ENCODE measurements around the gene ARMC3.
"Not testable (repeated sequence)": the region's sequence is repeated elsewhere in the genome, so short reads cannot be mapped to it uniquely, and the experiment has no call there.

The ARMC3 gene

GRCh38 chr10:22927661-22928403, at the start of gene ARMC3:
Gene ARMC3, plus strand, starts transcription at chr10:22928053. Its CDS starts 3,944 bp downstream, at chr10:22931997.
- DNase-seq, result peak; percentile 28 to 47 (median 34)

- DNase-seq, result no peak
Measured at GRCh38 chr10:22891797-22892196, 36.1 kb upstream of the ARMC3 start.

- no peak for DNase-seq
Measured at GRCh38 chr10:22893781-22894180, 34.1 kb upstream of the ARMC3 start.

- peak in 1 of 3 experiments; percentile 8 for DNase-seq
Measured at GRCh38 chr10:22894714-22895113, 33.1 kb upstream of the ARMC3 start.

GRCh38 chr10:22895252-22895651, 32.6 kb upstream of the ARMC3 start:
- DNase-seq, result no peak

GRCh38 chr10:22897371-22897770, 30.5 kb upstream of the ARMC3 start:
- no peak for DNase-seq

- no peak for DNase-seq
Measured at GRCh38 chr10:22899307-22899706, 28.5 kb upstream of the ARMC3 start.

- no peak for DNase-seq
Measured at GRCh38 chr10:22899775-22900174, 28.1 kb upstream of the ARMC3 start.

- DNase-seq, result no peak
Measured at GRCh38 chr10:22900841-22901601, 26.8 kb upstream of the ARMC3 start.

GRCh38 chr10:22902147-22902546, 25.7 kb upstream of the ARMC3 start:
- DNase-seq, result not testable (repeated sequence)

GRCh38 chr10:22903694-22904093, 24.2 kb upstream of the ARMC3 start:
- DNase-seq, result no peak

GRCh38 chr10:22906767-22907166, 21.1 kb upstream of the ARMC3 start:
- DNase-seq, result no peak

- DNase-seq, result no peak
Measured at GRCh38 chr10:22908837-22909236, 19.0 kb upstream of the ARMC3 start.

- DNase-seq, result not testable (repeated sequence)
Measured at GRCh38 chr10:22909673-22910072, 18.2 kb upstream of the ARMC3 start.

- no peak for DNase-seq
Measured at GRCh38 chr10:22911067-22911466, 16.8 kb upstream of the ARMC3 start.

- peak; percentile 50 to 90 (median 76) for DNase-seq
Measured at GRCh38 chr10:22911889-22912762, 15.7 kb upstream of the ARMC3 start.

GRCh38 chr10:22912763-22913384, 15.0 kb upstream of the ARMC3 start:
- peak in 1 of 3 experiments; percentile 43 for DNase-seq

GRCh38 chr10:22913474-22914092, 14.3 kb upstream of the ARMC3 start:
- peak in 1 of 3 experiments; percentile 3 for DNase-seq

GRCh38 chr10:22915314-22915713, 12.5 kb upstream of the ARMC3 start:
- no peak for DNase-seq

GRCh38 chr10:22925088-22925487, 2.8 kb upstream of the ARMC3 start:
- DNase-seq, result no peak

- no peak for DNase-seq
Measured at GRCh38 chr10:22927166-22927565, 687 bp upstream of the ARMC3 start.

- DNase-seq, result not testable (repeated sequence)
Measured at GRCh38 chr10:22929053-22929452, 1.2 kb downstream of the ARMC3 start.

Data from NCI-H1417 (cell line).